H1 (cell line): ENCODE results near the gene SEPTIN2. TPM values are rescaled to one million over a fixed set of nuclear protein-coding genes. Genes with fewer than 3 reads are reported as not detected.

Experiments used
- CTCF ChIA-PET: fragments of 300-600 bp; sonication (Branson Sonifier 250); formaldehyde crosslinking; loops from one replicate; lab custom pipeline; 2021; ENCODE audit not compliant: partially characterized antibody; lab: Charles Lee
- POLR2A ChIA-PET: fragments of 300-600 bp; sonication (Branson Sonifier 250); formaldehyde crosslinking; loops from one replicate; lab custom pipeline; 2021; ENCODE audit warnings: inconsistent platforms; ENCODE audit not compliant: partially characterized antibody; lab: Charles Lee
- DNase-seq, 2 experiments: peaks; one replicate each; pipeline versions ENCODE4 v3.0.0 to v3.0.0-alpha.2; 2010 to 2022; ENCODE audit warnings: low spot score in 2 of 2, low read depth in 1 of 2, mixed read lengths in 1 of 2
- FAIRE-seq: peaks from 2 replicates; lab custom pipeline; 2011; peaks lifted over from hg19 to GRCh38; lab: Jason Lieb, UNC
- H2AFZ ChIP-seq: 2 replicates; pipeline ENCODE4 v1.8.1; 2012; ENCODE audit warnings: low read length, inconsistent platforms
- H2AK5ac ChIP-seq: 2 replicates; pipeline ENCODE4 v1.6.1; 2013; ENCODE audit warnings: low read depth, low read length
- H2BK120ac ChIP-seq: replicated peaks from 2 replicates; pipeline ENCODE3; 2013; ENCODE audit warnings: low read depth, low read length, inconsistent platforms
- H2BK12ac ChIP-seq: 2 replicates; pipeline ENCODE4 v1.6.1; 2013; ENCODE audit warnings: low read depth, low read length
- H2BK15ac ChIP-seq: 2 replicates; pipeline ENCODE4 v1.6.1; 2013; ENCODE audit warnings: low read length
- H2BK20ac ChIP-seq: 2 replicates; pipeline ENCODE4 v1.6.1; 2013; ENCODE audit warnings: low read length
- H2BK5ac ChIP-seq: 2 replicates; pipeline ENCODE4 v1.6.1; 2013; ENCODE audit warnings: low read depth, low read length
- H3K14ac ChIP-seq: 2 replicates; pipeline ENCODE4 v1.6.1; 2013; ENCODE audit warnings: inconsistent platforms; ENCODE audit not compliant: insufficient read length
- H3K18ac ChIP-seq: 2 replicates; pipeline ENCODE4 v1.6.1; 2013; ENCODE audit warnings: low read length; ENCODE audit errors: extremely low read depth
- H3K23ac ChIP-seq: 2 replicates; pipeline ENCODE4 v1.6.1; 2013; ENCODE audit warnings: inconsistent platforms; ENCODE audit not compliant: insufficient read length
- H3K23me2 ChIP-seq: 2 replicates; pipeline ENCODE4 v1.6.1; 2013; ENCODE audit warnings: low read depth, low read length
- H3K27ac ChIP-seq: 2 replicates; pipeline ENCODE4 v1.6.1; 2011; ENCODE audit warnings: low read depth, low read length, inconsistent platforms
- H3K27me3 ChIP-seq, 4 experiments: replicated peaks in 1 of 4; 1 replicate in 1 of 4; 2 replicates in 3 of 4; pipeline versions ENCODE4 v1.6.1 to v1.8.1; 2011 to 2013; ENCODE audit warnings: low read length in 3 of 4, mild to moderate bottlenecking in 3 of 4, inconsistent platforms in 2 of 4, mixed read lengths in 2 of 4, moderate library complexity in 1 of 4; ENCODE audit not compliant: control insufficient read depth in 3 of 4, insufficient read depth in 3 of 4; ENCODE audit errors: extremely low read depth in 1 of 4
- H3K36me3 ChIP-seq, 4 experiments: 2 replicates each; pipeline versions ENCODE4 v1.6.1 to v1.8.1; 2011 to 2013; ENCODE audit warnings: mild to moderate bottlenecking in 4 of 4, low read length in 3 of 4, moderate library complexity in 2 of 4, control low read depth in 1 of 4, inconsistent platforms in 1 of 4; ENCODE audit not compliant: insufficient read depth in 4 of 4, control insufficient read depth in 2 of 4
- H3K4ac ChIP-seq: replicated peaks from 2 replicates; pipeline ENCODE3; 2013; ENCODE audit warnings: low read length, low read depth, mixed read lengths, inconsistent platforms; ENCODE audit not compliant: insufficient read length
- H3K4me1 ChIP-seq, 4 experiments: replicated peaks in 1 of 4; 1 replicate in 1 of 4; 2 replicates in 3 of 4; pipeline versions ENCODE4 v1.6.1 to v1.8.1; 2011 to 2013; ENCODE audit warnings: low read length in 3 of 4, inconsistent platforms in 2 of 4, mixed read lengths in 1 of 4; ENCODE audit not compliant: insufficient read depth in 4 of 4, control insufficient read depth in 3 of 4
- H3K4me2 ChIP-seq, 2 experiments: 2 replicates each; pipeline versions ENCODE4 v1.6.1 to v1.8.1; 2011 to 2013; ENCODE audit warnings: low read depth in 2 of 2, low read length in 2 of 2, control low read depth in 1 of 2, inconsistent platforms in 1 of 2, mild to moderate bottlenecking in 1 of 2; ENCODE audit not compliant: insufficient read depth in 1 of 2
- H3K4me3 ChIP-seq, 4 experiments: fragments of 200-600, 300-600 bp in 1 of 4; sonication (generic), shearing (Covaris generic), sonication (Bioruptor Twin) in 1 of 4; 2 replicates each; pipeline versions ENCODE4 v1.5.1 to v1.8.1; 2011 to 2016; ENCODE audit warnings: low read length in 4 of 4, low read depth in 3 of 4, control low read depth in 2 of 4, inconsistent platforms in 2 of 4, mild to moderate bottlenecking in 2 of 4, mixed read lengths in 1 of 4, moderate library complexity in 1 of 4; ENCODE audit not compliant: insufficient read depth in 2 of 4; ENCODE audit errors: extremely low read depth in 1 of 4
- H3K56ac ChIP-seq: replicated peaks from 2 replicates; pipeline ENCODE3; 2013; ENCODE audit warnings: low read depth, mild to moderate bottlenecking, mixed read lengths, low read length, inconsistent platforms; ENCODE audit not compliant: insufficient read length
- H3K79me1 ChIP-seq: 2 replicates; pipeline ENCODE4 v1.6.1; 2013; ENCODE audit warnings: low read depth, low read length, control low read depth
- H3K79me2 ChIP-seq, 2 experiments: 2 replicates each; pipeline versions ENCODE4 v1.6.1 to v1.8.1; 2012 to 2013; ENCODE audit warnings: low read length in 2 of 2, mild to moderate bottlenecking in 2 of 2, inconsistent platforms in 1 of 2; ENCODE audit not compliant: insufficient read depth in 2 of 2, control insufficient read depth in 1 of 2
- H3K9ac ChIP-seq, 4 experiments: replicated peaks in 1 of 4; 1 replicate in 1 of 4; 2 replicates in 3 of 4; pipeline versions ENCODE4 v1.6.1 to v1.8.1; 2011 to 2013; ENCODE audit warnings: low read depth in 3 of 4, low read length in 3 of 4, control low read depth in 2 of 4, mild to moderate bottlenecking in 2 of 4, moderate library complexity in 2 of 4, inconsistent platforms in 1 of 4; ENCODE audit errors: extremely low read depth in 1 of 4
- H3K9me3 ChIP-seq, 2 experiments: 2 replicates each; pipeline versions ENCODE4 v1.6.1 to v1.8.1; 2012 to 2013; ENCODE audit warnings: mild to moderate bottlenecking in 2 of 2, moderate library complexity in 2 of 2, control low read depth in 1 of 2, inconsistent platforms in 1 of 2, low read depth in 1 of 2, low read length in 1 of 2, mixed read lengths in 1 of 2; ENCODE audit not compliant: insufficient read depth in 2 of 2
- H4K20me1 ChIP-seq, 2 experiments: replicated peaks in 1 of 2; 2 replicates each; pipeline versions ENCODE3 to v1.8.1; 2011 to 2013; ENCODE audit warnings: inconsistent platforms in 2 of 2, low read length in 2 of 2, mild to moderate bottlenecking in 1 of 2; ENCODE audit not compliant: insufficient read depth in 2 of 2, control insufficient read depth in 1 of 2
- H4K5ac ChIP-seq: 2 replicates; pipeline ENCODE4 v1.6.1; 2013; ENCODE audit warnings: low read length, low read depth, mixed read lengths, inconsistent platforms; ENCODE audit not compliant: insufficient read length
- H4K8ac ChIP-seq: 2 replicates; pipeline ENCODE4 v1.8.0; 2013; ENCODE audit warnings: mild to moderate bottlenecking, moderate library complexity, low read length, inconsistent platforms; ENCODE audit not compliant: insufficient read depth; ENCODE audit errors: extremely low read depth
- H4K91ac ChIP-seq: replicated peaks from 2 replicates; pipeline ENCODE3; 2013; ENCODE audit warnings: low read length, mixed read lengths, inconsistent platforms; ENCODE audit not compliant: insufficient read length
- ATF3 ChIP-seq: IDR thresholded peaks from 2 replicates; pipeline ENCODE4 v1.6.1; 2011; ENCODE audit warnings: low read depth, mild to moderate bottlenecking, low read length; ENCODE audit not compliant: insufficient read depth
- CBX8 ChIP-seq: fragments of 300-800, 300-1000 bp; sonication (generic); IDR thresholded peaks from 2 replicates; pipeline ENCODE4 v1.7.1; 2016; ENCODE audit warnings: low read depth, low read length, borderline replicate concordance
- FOSL1 ChIP-seq: IDR thresholded peaks from 2 replicates; pipeline ENCODE4 v1.6.1; 2011; ENCODE audit warnings: mild to moderate bottlenecking, low read depth, low read length, moderate library complexity; ENCODE audit not compliant: insufficient read depth
- HDAC2 ChIP-seq, 2 experiments: fragments of 300-600 bp in 1 of 2; sonication (generic) in 1 of 2; IDR thresholded peaks; 2 replicates each; pipeline ENCODE4 v1.6.1; 2011 to 2012; ENCODE audit warnings: low read depth in 2 of 2, low read length in 2 of 2, mild to moderate bottlenecking in 2 of 2, moderate library complexity in 2 of 2, borderline replicate concordance in 1 of 2, inconsistent platforms in 1 of 2
- JUND ChIP-seq: IDR thresholded peaks from 2 replicates; pipeline ENCODE4 v1.6.1; 2011; ENCODE audit warnings: mild to moderate bottlenecking, improper control_type of control experiment, low read length
- KDM1A ChIP-seq: fragments of 200-600, 300-600 bp; sonication (generic); IDR thresholded peaks from 2 replicates; pipeline ENCODE4 v1.7.1; 2016; ENCODE audit warnings: mild to moderate bottlenecking, low read length, borderline replicate concordance
- KDM5A ChIP-seq: fragments of 200-600 bp; IDR thresholded peaks from 2 replicates; pipeline ENCODE4 v1.7.1; 2012; ENCODE audit warnings: mild to moderate bottlenecking, low read length, inconsistent platforms, mixed read lengths
- PHF8 ChIP-seq: fragments of 200-600 bp; sonication (generic); conservative IDR thresholded peaks from 2 replicates; pipeline ENCODE4 v1.7.1; 2012; ENCODE audit warnings: low read depth, mild to moderate bottlenecking, inconsistent platforms, low read length, moderate library complexity
- POU5F1 ChIP-seq: IDR thresholded peaks from 2 replicates; pipeline ENCODE4 v1.6.1; 2011; ENCODE audit warnings: low read depth, mild to moderate bottlenecking, low read length, moderate library complexity
- SIN3A ChIP-seq, 2 experiments: IDR thresholded peaks in 1 of 2; conservative IDR thresholded peaks in 1 of 2; 2 replicates each; pipeline ENCODE4 v1.6.1; 2011 to 2012; ENCODE audit warnings: low read length in 2 of 2, improper control_type of control experiment in 1 of 2, low read depth in 1 of 2, mild to moderate bottlenecking in 1 of 2
- TAF1 ChIP-seq: IDR thresholded peaks from 2 replicates; pipeline ENCODE4 v1.6.1; 2011; ENCODE audit warnings: mild to moderate bottlenecking, low read depth, low read length
- TCF12 ChIP-seq: IDR thresholded peaks from 2 replicates; pipeline ENCODE4 v1.6.1; 2011; ENCODE audit warnings: low read depth, mild to moderate bottlenecking, low read length
- ZNF274 ChIP-seq: IDR thresholded peaks from 2 replicates; pipeline ENCODE4 v1.7.0; 2012; ENCODE audit warnings: low read length, borderline replicate concordance; ENCODE audit errors: extremely low read depth
- WGBS, 2 experiments: shearing (Covaris generic) in 1 of 2; methylation state at CpG; one replicate each; pipeline versions ENCODE4 v1.1.6 to v1.1.7; 2013 to 2015; ENCODE audit warnings: low lambda C conversion rate in 2 of 2, mixed read lengths in 2 of 2, inconsistent platforms in 1 of 2, low coverage in 1 of 2, missing lambda C conversion rate in 1 of 2; ENCODE audit not compliant: insufficient replicate concordance in 2 of 2, insufficient coverage in 1 of 2, insufficient read length in 1 of 2; ENCODE audit errors: extremely low coverage in 1 of 2, missing lambda C conversion rate in 1 of 2; 5-methylcytosine and 5-hydroxymethylcytosine counted together
- polyA plus RNA-seq, 7 experiments: library from polyadenylated mRNA; depleted of rRNA in 3 of 7; stranded (reverse) in 5 of 7; unstranded in 2 of 7; fragments of >200 nt in 5 of 7; fragments of 200-250 nt in 2 of 7; gene quantifications; 1 replicate in 5 of 7; 2 replicates in 1 of 7; 4 replicates in 1 of 7; pipeline versions ENCODE4 v1.2.1 to v1.2.3, GENCODE V29; 2011 to 2013; ENCODE audit warnings: missing spikeins in 2 of 7, mixed read lengths in 2 of 7
- total RNA-seq: library from RNA; stranded (reverse); fragmentation: NEBNext Ultra II Directional; extraction: Animal tissue kit (Norgen Biotek cat#: 25700); gene quantifications from 2 replicates; pipeline ENCODE4 v1.2.1, GENCODE V29; 2021

The SEPTIN2 gene
- total and polyA plus RNA-seq, 2 of the 8 experiments (the other 6 are each of a cell fraction or from before 2014, with no cell fraction given) = 392 to 650 TPM

DNA sequence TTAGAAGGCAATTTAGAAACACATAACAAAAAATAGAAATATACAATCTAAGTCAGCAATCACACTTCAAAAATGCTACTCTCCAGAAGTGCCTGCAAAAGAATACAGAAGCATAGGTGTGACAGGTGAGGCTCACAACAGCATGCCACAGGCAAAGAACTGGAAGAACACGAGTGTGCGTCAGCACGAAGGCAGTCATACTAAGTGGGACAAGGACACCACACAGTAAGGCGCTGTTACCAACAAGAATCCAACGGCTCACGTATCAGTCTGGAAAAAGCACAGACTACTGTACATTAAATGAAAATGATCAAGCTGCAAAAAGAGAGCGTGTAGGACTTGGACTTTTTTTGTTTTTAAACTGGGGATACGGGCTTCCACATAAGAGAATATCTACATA lies 19.0 kb upstream of the SEPTIN2 start:
- Histone ChIP-seq H2BK15ac (no peak overlapping the region), H3K56ac (no peak overlapping the region), H3K23ac (no peak overlapping the region), H4K91ac (no peak overlapping the region), H3K9me3 (no peaks in the 10 kb centered on the region), H4K5ac (no peak overlapping the region), H2AFZ (no peak overlapping the region), H3K18ac (no peak overlapping the region), H3K9ac (no peak overlapping the region), H3K27me3 (no peaks in the 10 kb centered on the region), H3K14ac (no peak overlapping the region), H3K27ac (no peak overlapping the region), H2BK120ac (no peak overlapping the region), H3K4me2 (no peak overlapping the region), H3K4ac (no peak overlapping the region), H3K79me1 (peaks cover 7% of the 10 kb centered on the region; the same call in 1 of the 2 replicates), H4K8ac (no peak overlapping the region), H3K4me1 (peaks cover 0 to 2% (median 0%) of the 10 kb centered on the region in 4 experiments; a peak in 1 of 7 replicates), H2BK5ac (no peak overlapping the region), H2AK5ac (no peak overlapping the region), H3K79me2 (peaks cover 20 to 95% of the 10 kb centered on the region in 2 experiments), H3K36me3 (peaks cover 0 to 3% (median 0%) of the 10 kb centered on the region in 4 experiments; a peak in 1 of 8 replicates), H2BK12ac (no peak overlapping the region; the same call in 1 of the 2 replicates), H2BK20ac (no peak overlapping the region), H4K20me1 (peaks cover 8 to 14% of the 10 kb centered on the region in 2 experiments), H3K4me3 (no peak overlapping the region), H3K23me2 (no peaks in the 10 kb centered on the region)
- FAIRE-seq = no peak
- ChIA-PET POLR2A (interaction anchor here (2.2 kb wide), 1 partner anchor 18 kb away, joined by 9 read pairs; no protein-coding TSS in a partner anchor), CTCF (no interaction called here)
- DNase-seq = no peak
- 87% methylated on average over 8 of the region's 8 CpGs; no CpG with 5 or more reads in 1 of the 2 experiments for WGBS, 2 experiments
- TF ChIP-seq TAF1 (no peak), CBX8 (no peak), PHF8 (no peak), KDM5A (no peak), ATF3 (no peak), FOSL1 (no peak), HDAC2 (IDR thresholded peaks at IDR 0.05; ENCODE audit: borderline replicate concordance in 1 of 2, low read depth in 2 of 2, low read length in 2 of 2) (no peak), ZNF274 (no peak), JUND (no peak), KDM1A (no peak), POU5F1 (no peak), TCF12 (no peak), SIN3A (conservative IDR thresholded peaks at IDR 0.05 in 1 of 2, IDR thresholded peaks at IDR 0.05 in 1 of 2; ENCODE audit: low read depth in 1 of 2, low read length in 2 of 2) (no peak)
